ENCODE data around the gene SUSD6.
"Not testable (repeated sequence)": the region's sequence is repeated elsewhere in the genome, so short reads cannot be mapped to it uniquely, and the experiment has no call there.

Gene SUSD6

GRCh38 chr14:69591317-69591716 is 20.1 kb upstream of the SUSD6 start:
- no peak for DNase-seq (ENCODE audit: low read depth, low spot score)

- no peak for DNase-seq (ENCODE audit: low read depth, low spot score)
Measured at GRCh38 chr14:69593018-69593677, 18.2 kb upstream of the SUSD6 start.

- DNase-seq (ENCODE audit: low read depth, low spot score), result no peak
Measured at GRCh38 chr14:69594846-69595245, 16.6 kb upstream of the SUSD6 start.

DNA sequence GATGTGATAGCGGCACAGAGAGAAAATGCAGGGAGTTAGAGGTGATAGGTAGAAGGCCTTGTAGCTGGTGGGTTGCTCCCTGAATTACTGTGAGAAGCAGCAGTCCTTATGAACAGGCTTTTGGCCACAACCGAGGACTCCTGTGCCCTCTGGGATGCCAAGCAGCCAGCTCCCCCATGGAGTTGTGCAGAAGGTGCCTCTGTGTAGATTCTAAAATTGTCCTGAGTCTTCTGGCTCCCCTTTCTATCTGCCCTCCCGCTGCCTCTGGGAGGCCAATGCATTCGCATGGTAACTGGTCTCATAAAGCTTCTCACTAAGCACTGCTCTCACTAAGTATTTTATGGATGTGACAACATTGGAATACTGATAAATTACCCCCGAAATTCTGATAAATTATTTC is 16.1 kb upstream of the SUSD6 start:
- DNase-seq (ENCODE audit: low read depth, low spot score), result no peak

DNA sequence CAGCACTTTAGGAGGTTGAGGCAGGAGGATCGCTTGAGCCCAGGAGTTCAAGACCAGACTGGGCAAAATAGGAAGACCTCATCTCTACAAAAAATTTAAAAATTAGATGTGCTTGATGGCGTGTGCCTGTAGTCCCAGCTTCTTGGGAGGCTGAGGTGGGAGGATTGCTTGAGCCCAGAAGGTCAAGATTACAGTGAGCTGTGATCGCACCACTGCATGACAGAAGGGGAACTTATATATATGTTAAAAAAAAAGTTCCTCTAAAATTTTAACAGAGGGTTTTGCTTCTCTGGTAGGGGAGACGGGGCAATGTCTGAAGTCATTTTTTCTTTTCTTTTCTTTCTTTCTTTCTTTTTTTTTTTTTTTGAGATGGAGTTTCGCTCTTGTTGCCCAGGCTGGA is 12.0 kb upstream of the SUSD6 start:
- not testable (repeated sequence) for DNase-seq (ENCODE audit: low read depth, low spot score)

GRCh38 chr14:69600304-69600891 is 11.0 kb upstream of the SUSD6 start:
- DNase-seq (ENCODE audit: low read depth, low spot score), result no peak

DNA sequence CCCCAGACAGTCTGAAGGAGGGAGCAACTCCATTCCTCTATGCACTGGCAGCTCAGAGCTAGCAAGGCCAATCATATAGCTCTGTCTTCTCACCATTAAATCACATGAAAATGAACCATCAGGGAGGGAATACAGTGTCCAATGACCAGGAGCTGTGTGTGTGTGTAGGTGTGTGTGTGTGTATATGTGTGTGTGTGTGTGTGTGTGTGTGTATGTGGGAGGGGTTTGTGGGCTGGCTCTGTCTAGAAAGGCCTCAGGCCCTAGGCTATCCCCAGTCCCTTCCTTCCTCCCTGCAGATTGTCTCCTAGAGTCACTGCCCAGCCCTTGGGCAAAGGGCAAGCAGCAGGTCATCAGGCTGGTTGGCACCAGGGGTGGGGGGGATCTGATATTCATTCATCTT is 5.7 kb upstream of the SUSD6 start:
- peak; percentile 33 for DNase-seq (ENCODE audit: low read depth, low spot score)

- DNase-seq (ENCODE audit: low read depth, low spot score), result peak; percentile 77
Measured at GRCh38 chr14:69606258-69607184, 4.9 kb upstream of the SUSD6 start.

DNA sequence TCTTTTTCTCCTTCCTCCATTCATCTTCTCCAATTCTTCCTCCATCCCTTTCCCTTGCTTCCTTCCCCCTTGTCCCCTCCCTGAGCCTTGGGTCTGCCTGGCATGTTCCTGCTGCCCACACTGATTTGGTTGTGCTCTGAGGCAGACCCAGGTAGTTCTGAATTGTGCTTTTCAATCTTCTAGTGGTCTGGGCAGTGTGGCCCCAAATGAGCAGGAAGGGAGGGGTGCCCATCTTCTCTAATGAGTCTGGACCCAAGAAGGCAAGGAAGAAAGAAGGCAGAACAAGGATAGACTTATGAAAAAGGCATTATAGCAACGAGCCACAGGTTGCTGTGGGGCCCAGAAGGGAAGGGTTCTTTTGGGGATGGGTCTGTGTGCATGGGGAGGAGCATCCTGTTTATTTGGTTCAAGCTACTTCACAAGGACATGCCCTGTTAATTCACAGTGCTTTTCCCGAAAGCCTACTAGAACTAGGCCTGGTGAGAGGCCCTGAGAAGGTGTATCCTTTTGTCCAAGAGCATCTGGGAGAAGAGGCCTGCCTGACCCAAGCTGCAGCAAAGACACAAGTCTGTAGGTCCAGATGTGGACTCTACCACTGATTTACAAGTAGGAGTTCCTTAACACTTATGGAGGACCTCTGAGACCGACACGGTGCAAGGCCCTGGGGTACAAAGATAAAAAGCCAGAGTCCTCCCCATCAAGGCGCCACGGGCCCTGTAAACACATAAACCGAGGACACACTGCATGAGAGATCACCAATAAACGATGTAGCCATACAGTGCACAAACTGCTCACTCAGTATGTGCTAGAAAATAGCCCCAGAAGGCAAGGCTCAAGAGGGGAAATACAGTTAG is 1.1 kb upstream of the SUSD6 start:
- no peak for DNase-seq (ENCODE audit: low read depth, low spot score)

DNA sequence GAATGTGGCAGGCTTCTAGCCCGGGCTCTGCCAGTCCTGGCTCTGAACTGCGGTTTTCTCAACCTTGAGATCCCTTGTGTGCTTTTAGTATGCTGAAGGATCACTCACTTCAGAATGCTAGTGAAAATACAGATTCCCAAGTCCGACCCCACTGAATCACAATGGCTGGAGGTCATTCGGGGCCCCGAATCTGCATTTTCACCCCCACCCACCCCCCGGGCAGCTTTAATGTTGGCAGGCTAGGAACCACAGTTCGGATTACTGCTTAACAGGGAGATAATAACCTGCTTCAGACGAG is 573 bp upstream of the SUSD6 start:
- peak; percentile 17 for DNase-seq (ENCODE audit: low read depth, low spot score)

DNA sequence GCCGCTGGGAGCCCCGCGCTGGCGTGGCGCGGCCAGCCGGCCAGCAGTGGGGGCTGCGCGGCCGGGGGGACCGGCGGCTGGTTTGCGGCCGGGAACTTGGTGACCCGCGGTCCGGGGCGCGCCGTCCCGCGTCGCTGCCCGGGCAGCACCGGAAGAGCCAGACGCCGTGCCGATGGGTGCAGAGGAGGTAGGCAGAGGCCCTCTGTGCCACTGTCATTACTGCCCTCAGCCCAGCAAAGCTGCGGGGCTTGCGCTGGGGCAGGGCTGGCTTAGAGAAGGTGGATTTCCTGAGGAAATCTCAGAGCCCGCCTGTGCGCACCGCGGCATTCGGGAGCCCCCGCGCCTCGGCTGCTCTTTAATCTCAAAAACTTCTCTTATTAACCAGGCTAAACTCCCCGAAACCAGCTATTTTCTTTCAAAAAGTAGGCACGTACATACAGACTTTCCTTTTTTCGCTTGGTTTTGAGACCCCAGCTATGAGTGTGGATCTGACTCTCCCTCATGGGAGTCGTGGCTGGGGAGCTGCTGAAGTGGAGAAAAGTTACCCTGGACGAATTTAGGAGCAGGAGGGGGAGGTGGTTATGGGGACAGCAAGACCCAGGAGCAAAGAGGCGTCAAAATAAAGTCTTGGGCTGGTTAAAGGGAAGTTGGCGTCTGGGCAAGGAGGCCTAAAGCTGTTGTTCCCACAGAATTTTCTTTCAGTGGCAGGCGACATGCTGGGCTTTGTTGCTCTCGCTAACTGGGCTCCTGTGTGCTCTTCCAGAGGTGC is 802 bp downstream of the SUSD6 start:
- peak; percentile 43 for DNase-seq (ENCODE audit: low read depth, low spot score)

- no peak for DNase-seq (ENCODE audit: low read depth, low spot score)
Measured at GRCh38 chr14:69612783-69613130, 1.4 kb downstream of the SUSD6 start.

GRCh38 chr14:69613312-69614073 is 2.1 kb downstream of the SUSD6 start:
- no peak for DNase-seq (ENCODE audit: low read depth, low spot score)

GRCh38 chr14:69614592-69614991 is 3.2 kb downstream of the SUSD6 start:
- DNase-seq (ENCODE audit: low read depth, low spot score), result no peak

DNA sequence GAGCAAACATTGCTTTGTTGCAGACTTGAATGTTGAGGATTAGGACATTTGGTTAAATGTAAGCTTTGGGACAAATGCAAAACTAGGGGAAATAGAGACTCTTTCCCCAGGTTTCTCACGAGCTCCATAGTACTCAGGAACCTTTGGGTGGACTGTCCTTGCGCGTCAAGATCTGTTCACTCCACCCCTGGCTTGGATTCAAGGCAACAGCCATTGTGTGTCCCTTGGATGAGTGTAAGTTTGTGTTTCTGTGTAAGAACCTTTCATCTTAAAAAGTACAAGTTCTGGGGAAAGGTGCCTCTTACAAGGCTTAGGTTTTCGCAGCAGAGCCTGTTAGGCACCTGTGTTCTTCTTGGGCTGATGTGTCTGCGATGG is 3.7 kb downstream of the SUSD6 start:
- no peak for DNase-seq (ENCODE audit: low read depth, low spot score)

DNA sequence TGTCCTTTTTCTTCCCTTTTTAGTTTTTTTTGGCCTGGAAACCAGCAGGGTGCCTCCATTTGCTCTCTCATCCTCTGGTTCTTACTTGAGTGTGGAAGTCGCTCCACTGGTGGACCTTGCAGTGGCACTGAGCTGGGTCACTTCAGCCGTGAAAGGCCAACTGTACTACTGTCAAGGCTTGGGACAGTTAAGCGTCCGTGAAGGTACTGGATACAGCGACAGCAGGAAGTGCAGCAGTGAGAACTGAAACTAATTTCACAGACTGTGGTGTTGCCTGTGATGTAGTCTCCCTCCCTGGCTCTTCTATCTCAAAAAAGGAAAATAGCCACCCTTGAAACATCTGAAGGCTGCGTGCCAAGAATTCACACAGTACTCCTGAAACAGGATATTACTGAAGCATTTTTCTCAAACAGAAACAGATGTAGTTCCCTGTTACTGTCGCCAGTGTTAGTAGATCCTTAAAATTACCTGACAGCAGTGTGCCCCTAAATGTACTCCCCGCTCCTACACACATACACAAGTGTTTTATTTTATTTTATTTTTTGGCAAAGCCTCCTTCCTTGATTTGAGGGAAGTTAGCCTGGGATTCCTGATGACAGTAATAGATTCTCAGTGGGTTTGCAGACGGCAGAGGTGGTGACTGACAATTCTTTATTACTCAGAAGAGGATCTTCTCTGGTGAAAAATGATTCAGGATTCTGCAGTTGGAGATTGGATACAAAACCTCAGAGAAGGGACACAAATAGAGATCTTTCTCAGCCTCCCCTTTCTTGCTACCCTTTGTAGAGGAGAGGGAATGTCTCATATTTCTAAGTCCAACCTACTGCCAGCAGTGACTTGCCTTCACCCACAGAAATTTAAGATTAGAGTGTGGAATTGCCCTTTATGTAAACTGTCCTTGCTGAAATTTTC is 4.4 kb downstream of the SUSD6 start:
- DNase-seq (ENCODE audit: low read depth, low spot score), result no peak

- no peak for DNase-seq (ENCODE audit: low read depth, low spot score)
Measured at GRCh38 chr14:69616408-69616773, 5.0 kb downstream of the SUSD6 start.

DNA sequence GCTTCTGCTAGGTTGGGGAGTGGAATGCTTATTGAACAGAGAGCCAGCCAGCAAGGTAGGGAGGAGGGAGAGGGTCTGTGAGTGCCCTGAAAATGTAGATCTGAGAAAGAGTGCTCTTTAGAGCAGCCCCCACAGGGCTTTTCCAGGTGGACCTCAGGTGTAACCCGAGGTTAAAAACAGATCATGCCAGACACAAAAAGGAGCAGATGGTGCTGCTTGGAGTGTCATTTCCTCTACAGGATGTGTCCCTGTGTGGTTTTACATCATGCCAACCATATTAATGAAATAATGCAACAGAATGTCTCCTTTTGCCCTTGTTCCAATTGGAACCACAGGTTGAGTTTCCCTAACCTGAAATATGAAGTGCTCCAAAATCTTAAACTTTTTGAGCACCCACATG is 6.4 kb downstream of the SUSD6 start:
- DNase-seq (ENCODE audit: low read depth, low spot score), result no peak

GRCh38 chr14:69619012-69619411 is 7.6 kb downstream of the SUSD6 start:
- DNase-seq (ENCODE audit: low read depth, low spot score), result no peak

GRCh38 chr14:69620211-69620611 is 8.8 kb downstream of the SUSD6 start:
- DNase-seq (ENCODE audit: low read depth, low spot score), result no peak

All from ELF-1 (cell line).